ENCODE results near the gene CYP1A2.
"Not testable (repeated sequence)": the region's sequence is repeated elsewhere in the genome, so short reads cannot be mapped to it uniquely, and the experiment has no call there.

Gene CYP1A2

GRCh38 chr15:74748322-74748946 lies at the start of gene CYP1A2:
Gene CYP1A2 (plus strand): TSS chr15:74748845. CDS start chr15:74749739, 894 bp downstream.
- DNase-seq (ENCODE audit: low read depth in 2 of 2, low spot score in 1 of 2), result no peak

- no peak for DNase-seq (ENCODE audit: low read depth in 2 of 2, low spot score in 1 of 2)
Observed at GRCh38 chr15:74709011-74709410, 39.6 kb upstream of the CYP1A2 start.

- DNase-seq (ENCODE audit: low read depth in 2 of 2, low spot score in 1 of 2), result no peak
Observed at GRCh38 chr15:74709892-74710291, 38.8 kb upstream of the CYP1A2 start.

- DNase-seq (ENCODE audit: low read depth in 2 of 2, low spot score in 1 of 2), result no peak
Observed at GRCh38 chr15:74710319-74711094, 38.1 kb upstream of the CYP1A2 start.

GRCh38 chr15:74712311-74712710 lies 36.3 kb upstream of the CYP1A2 start:
- DNase-seq (ENCODE audit: low read depth in 2 of 2, low spot score in 1 of 2), result no peak

- no peak for DNase-seq (ENCODE audit: low read depth in 2 of 2, low spot score in 1 of 2)
Observed at GRCh38 chr15:74716651-74717050, 32.0 kb upstream of the CYP1A2 start.

- no peak for DNase-seq (ENCODE audit: low read depth in 2 of 2, low spot score in 1 of 2)
Observed at GRCh38 chr15:74722591-74722990, 26.1 kb upstream of the CYP1A2 start.

- no peak for DNase-seq (ENCODE audit: low read depth in 2 of 2, low spot score in 1 of 2)
Observed at GRCh38 chr15:74723187-74723586, 25.5 kb upstream of the CYP1A2 start.

- DNase-seq (ENCODE audit: low read depth in 2 of 2, low spot score in 1 of 2), result no peak
Observed at GRCh38 chr15:74723754-74724334, 24.8 kb upstream of the CYP1A2 start.

GRCh38 chr15:74724570-74725224 lies 23.9 kb upstream of the CYP1A2 start:
- DNase-seq (ENCODE audit: low read depth in 2 of 2, low spot score in 1 of 2), result no peak

GRCh38 chr15:74725225-74725774 lies 23.3 kb upstream of the CYP1A2 start, which contains the start of gene CYP1A1:
Gene CYP1A1 (minus strand): TSS chr15:74725528. CDS start chr15:74723097, 2,431 bp downstream.
- DNase-seq (ENCODE audit: low read depth in 2 of 2, low spot score in 1 of 2), result no peak

GRCh38 chr15:74725845-74726773 lies 22.5 kb upstream of the CYP1A2 start:
- DNase-seq (ENCODE audit: low read depth in 2 of 2, low spot score in 1 of 2), result peak in 1 of 2 donors; percentile 18

- DNase-seq (ENCODE audit: low read depth in 2 of 2, low spot score in 1 of 2), result no peak
Observed at GRCh38 chr15:74726774-74727164, 21.9 kb upstream of the CYP1A2 start.

GRCh38 chr15:74727727-74728126 lies 20.9 kb upstream of the CYP1A2 start:
- DNase-seq (ENCODE audit: low read depth in 2 of 2, low spot score in 1 of 2), result no peak

GRCh38 chr15:74728699-74729098 lies 19.9 kb upstream of the CYP1A2 start:
- DNase-seq (ENCODE audit: low read depth in 2 of 2, low spot score in 1 of 2), result not testable (repeated sequence)

- DNase-seq (ENCODE audit: low read depth in 2 of 2, low spot score in 1 of 2), result not testable (repeated sequence)
Observed at GRCh38 chr15:74729372-74729771, 19.3 kb upstream of the CYP1A2 start.

GRCh38 chr15:74730619-74731316 lies 17.9 kb upstream of the CYP1A2 start:
- DNase-seq (ENCODE audit: low read depth in 2 of 2, low spot score in 1 of 2), result no peak

- no peak for DNase-seq (ENCODE audit: low read depth in 2 of 2, low spot score in 1 of 2)
Observed at GRCh38 chr15:74732846-74733245, 15.8 kb upstream of the CYP1A2 start.

- DNase-seq (ENCODE audit: low read depth in 2 of 2, low spot score in 1 of 2), result no peak
Observed at GRCh38 chr15:74733269-74733668, 15.4 kb upstream of the CYP1A2 start.

- no peak for DNase-seq (ENCODE audit: low read depth in 2 of 2, low spot score in 1 of 2)
Observed at GRCh38 chr15:74735305-74735704, 13.3 kb upstream of the CYP1A2 start.
